ENCODE data around the gene PDPR.
"Not testable (repeated sequence)": the region's sequence is repeated elsewhere in the genome, so short reads cannot be mapped to it uniquely, and the experiment has no call there.

Gene PDPR

GRCh38 chr16:70136595-70136994 is 22.5 kb downstream of the PDPR start:
- H3K79me2 ChIP-seq (ENCODE audit: control insufficient read depth, insufficient read depth, low read length, poor library complexity); H3K79me1 ChIP-seq (ENCODE audit: low read length); H4K91ac ChIP-seq (ENCODE audit: low read depth, low read length); H3K14ac ChIP-seq (ENCODE audit: low read length); H3K27me3 ChIP-seq (ENCODE audit: insufficient read depth, low read length); DNase-seq; H3K4me2 ChIP-seq (ENCODE audit: low read length); H4K12ac ChIP-seq (ENCODE audit: low read depth, low read length); H3K9me3 ChIP-seq (ENCODE audit: insufficient read depth, low read depth, low read length); H3K18ac ChIP-seq (ENCODE audit: low read length); H3K27ac ChIP-seq (ENCODE audit: low read depth, low read length); H4K8ac ChIP-seq (ENCODE audit: low read depth, low read length); H2BK12ac ChIP-seq (ENCODE audit: low read length); H2BK120ac ChIP-seq (ENCODE audit: insufficient read depth, low read length, poor library complexity); H3K4me1 ChIP-seq (ENCODE audit: control insufficient read depth in 1 of 2, insufficient read depth in 2 of 2, low read length in 2 of 2); H2AFZ ChIP-seq (ENCODE audit: insufficient read depth, low read length, poor library complexity); H3K4ac ChIP-seq (ENCODE audit: low read depth, low read length); H2BK5ac ChIP-seq (ENCODE audit: low read depth, low read length, poor library complexity); H3K4me3 ChIP-seq (ENCODE audit: low read depth, low read length); H3K9ac ChIP-seq (ENCODE audit: low read length); H3K23ac ChIP-seq (ENCODE audit: low read length); H2AK5ac ChIP-seq (ENCODE audit: low read length): not testable (repeated sequence)
- peaks cover 25 to 32% of the 10 kb centered on the region in 2 experiments for H3K36me3 ChIP-seq (ENCODE audit: control insufficient read depth in 1 of 2, insufficient read depth in 2 of 2, low read length in 2 of 2)
- WGBS (ENCODE audit: extremely low coverage, insufficient coverage, insufficient read length) = no CpG with 5 or more reads among the region's 2 CpGs

GRCh38 chr16:70142739-70143138 is 28.6 kb downstream of the PDPR start:
- not testable (repeated sequence) for H3K27me3 ChIP-seq (ENCODE audit: insufficient read depth, low read length); H3K79me2 ChIP-seq (ENCODE audit: control insufficient read depth, insufficient read depth, low read length, poor library complexity)
- WGBS (ENCODE audit: extremely low coverage, insufficient coverage, insufficient read length) = no CpG with 5 or more reads among the region's 10 CpGs

GRCh38 chr16:70143231-70143895 is 29.2 kb downstream of the PDPR start:
- H3K79me2 ChIP-seq (ENCODE audit: control insufficient read depth, insufficient read depth, low read length, poor library complexity); H3K23ac ChIP-seq (ENCODE audit: low read length); H3K27ac ChIP-seq (ENCODE audit: low read depth, low read length); H4K8ac ChIP-seq (ENCODE audit: low read depth, low read length); H2BK5ac ChIP-seq (ENCODE audit: low read depth, low read length, poor library complexity); H3K18ac ChIP-seq (ENCODE audit: low read length); H3K4me1 ChIP-seq (ENCODE audit: control insufficient read depth in 1 of 2, insufficient read depth in 2 of 2, low read length in 2 of 2); H3K9me3 ChIP-seq (ENCODE audit: insufficient read depth, low read depth, low read length); H2AFZ ChIP-seq (ENCODE audit: insufficient read depth, low read length, poor library complexity); H4K12ac ChIP-seq (ENCODE audit: low read depth, low read length); H2BK120ac ChIP-seq (ENCODE audit: insufficient read depth, low read length, poor library complexity); H2BK12ac ChIP-seq (ENCODE audit: low read length); H3K79me1 ChIP-seq (ENCODE audit: low read length); H2AK5ac ChIP-seq (ENCODE audit: low read length); H3K9ac ChIP-seq (ENCODE audit: low read length); H3K4me2 ChIP-seq (ENCODE audit: low read length); H3K4me3 ChIP-seq (ENCODE audit: low read depth, low read length); H3K14ac ChIP-seq (ENCODE audit: low read length); DNase-seq; H4K91ac ChIP-seq (ENCODE audit: low read depth, low read length); H3K4ac ChIP-seq (ENCODE audit: low read depth, low read length); H3K27me3 ChIP-seq (ENCODE audit: insufficient read depth, low read length): not testable (repeated sequence)
- no CpG with 5 or more reads among the region's 9 CpGs for WGBS (ENCODE audit: extremely low coverage, insufficient coverage, insufficient read length)
- peaks cover 30 to 34% of the 10 kb centered on the region in 2 experiments for H3K36me3 ChIP-seq (ENCODE audit: control insufficient read depth in 1 of 2, insufficient read depth in 2 of 2, low read length in 2 of 2)

More at GRCh38 chr16:70142739-70143138, 28.6 kb downstream of the PDPR start:
- not testable (repeated sequence) for H4K8ac ChIP-seq (ENCODE audit: low read depth, low read length); H3K27ac ChIP-seq (ENCODE audit: low read depth, low read length); H3K18ac ChIP-seq (ENCODE audit: low read length); H3K4me2 ChIP-seq (ENCODE audit: low read length); H2AFZ ChIP-seq (ENCODE audit: insufficient read depth, low read length, poor library complexity); DNase-seq; H4K12ac ChIP-seq (ENCODE audit: low read depth, low read length); H2BK12ac ChIP-seq (ENCODE audit: low read length); H3K14ac ChIP-seq (ENCODE audit: low read length); H2BK5ac ChIP-seq (ENCODE audit: low read depth, low read length, poor library complexity); H2BK120ac ChIP-seq (ENCODE audit: insufficient read depth, low read length, poor library complexity); H3K9me3 ChIP-seq (ENCODE audit: insufficient read depth, low read depth, low read length); H4K91ac ChIP-seq (ENCODE audit: low read depth, low read length); H3K23ac ChIP-seq (ENCODE audit: low read length); H2AK5ac ChIP-seq (ENCODE audit: low read length); H3K79me1 ChIP-seq (ENCODE audit: low read length); H3K4me3 ChIP-seq (ENCODE audit: low read depth, low read length); H3K4me1 ChIP-seq (ENCODE audit: control insufficient read depth in 1 of 2, insufficient read depth in 2 of 2, low read length in 2 of 2); H3K9ac ChIP-seq (ENCODE audit: low read length); H3K4ac ChIP-seq (ENCODE audit: low read depth, low read length)
- peaks cover 28 to 29% of the 10 kb centered on the region in 2 experiments for H3K36me3 ChIP-seq (ENCODE audit: control insufficient read depth in 1 of 2, insufficient read depth in 2 of 2, low read length in 2 of 2)

GRCh38 chr16:70147853-70148252 is 33.7 kb downstream of the PDPR start:
- H2BK120ac ChIP-seq (ENCODE audit: insufficient read depth, low read length, poor library complexity); H3K79me2 ChIP-seq (ENCODE audit: control insufficient read depth, insufficient read depth, low read length, poor library complexity): not testable (repeated sequence)
- no CpG with 5 or more reads among the region's 11 CpGs for WGBS (ENCODE audit: extremely low coverage, insufficient coverage, insufficient read length)

More at GRCh38 chr16:70147853-70148252, 33.7 kb downstream of the PDPR start:
- not testable (repeated sequence) for H3K18ac ChIP-seq (ENCODE audit: low read length); H2AFZ ChIP-seq (ENCODE audit: insufficient read depth, low read length, poor library complexity); H2AK5ac ChIP-seq (ENCODE audit: low read length); H3K4ac ChIP-seq (ENCODE audit: low read depth, low read length); H3K27ac ChIP-seq (ENCODE audit: low read depth, low read length); H3K23ac ChIP-seq (ENCODE audit: low read length); H3K27me3 ChIP-seq (ENCODE audit: insufficient read depth, low read length); H2BK5ac ChIP-seq (ENCODE audit: low read depth, low read length, poor library complexity); H3K4me3 ChIP-seq (ENCODE audit: low read depth, low read length); H4K12ac ChIP-seq (ENCODE audit: low read depth, low read length); H3K9ac ChIP-seq (ENCODE audit: low read length); H2BK12ac ChIP-seq (ENCODE audit: low read length); H3K4me2 ChIP-seq (ENCODE audit: low read length); H3K79me1 ChIP-seq (ENCODE audit: low read length); H3K4me1 ChIP-seq (ENCODE audit: control insufficient read depth in 1 of 2, insufficient read depth in 2 of 2, low read length in 2 of 2); H3K14ac ChIP-seq (ENCODE audit: low read length); H4K8ac ChIP-seq (ENCODE audit: low read depth, low read length); H4K91ac ChIP-seq (ENCODE audit: low read depth, low read length); DNase-seq; H3K9me3 ChIP-seq (ENCODE audit: insufficient read depth, low read depth, low read length)
- H3K36me3 ChIP-seq (ENCODE audit: control insufficient read depth in 1 of 2, insufficient read depth in 2 of 2, low read length in 2 of 2) = peaks cover 27 to 50% of the 10 kb centered on the region in 2 experiments
